ENCODE measurements around the gene ABCB1. TPM values are rescaled to one million over a fixed set of nuclear protein-coding genes. Genes with fewer than 3 reads are reported as not detected.

The ABCB1 gene
- total RNA-seq, 2 experiments from 2014 or later: 10.6 to 12.2 TPM

DNA sequence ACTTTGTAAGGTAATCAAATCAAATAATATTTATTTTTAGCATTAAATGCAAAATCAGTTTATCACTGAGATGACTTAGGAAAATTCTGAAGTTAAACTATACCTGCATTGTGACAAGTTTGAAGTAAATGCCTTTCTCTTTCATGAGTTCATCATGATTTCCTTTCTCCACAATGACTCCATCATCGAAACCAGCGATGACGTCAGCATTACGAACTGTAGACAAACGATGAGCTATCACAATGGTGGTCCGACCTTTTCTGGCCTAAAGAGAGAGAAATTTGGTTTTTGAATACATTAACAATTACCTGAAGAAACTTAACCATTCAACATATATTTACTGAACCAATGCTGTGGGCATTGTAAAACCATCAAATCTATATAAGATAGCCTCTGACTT is 54.9 kb downstream of the ABCB1 start:
- H3K27ac ChIP-seq (ENCODE audit: low read depth in 1 of 2, low read length in 2 of 2): no peak overlapping the region
- intact Hi-C loops (cut with DNase I, micrococcal nuclease): no loop called here
- no peaks in the 10 kb centered on the region for H3K9me3 ChIP-seq (ENCODE audit: control insufficient read depth in 1 of 2, insufficient read depth in 1 of 2, low read length in 2 of 2)
- H3K4me3 Mint-ChIP-seq: no peak overlapping the region
- H3K36me3 ChIP-seq (ENCODE audit: insufficient read depth, low read length): peaks cover 4% of the 10 kb centered on the region
- TF ChIP-seq, protein P1, sequence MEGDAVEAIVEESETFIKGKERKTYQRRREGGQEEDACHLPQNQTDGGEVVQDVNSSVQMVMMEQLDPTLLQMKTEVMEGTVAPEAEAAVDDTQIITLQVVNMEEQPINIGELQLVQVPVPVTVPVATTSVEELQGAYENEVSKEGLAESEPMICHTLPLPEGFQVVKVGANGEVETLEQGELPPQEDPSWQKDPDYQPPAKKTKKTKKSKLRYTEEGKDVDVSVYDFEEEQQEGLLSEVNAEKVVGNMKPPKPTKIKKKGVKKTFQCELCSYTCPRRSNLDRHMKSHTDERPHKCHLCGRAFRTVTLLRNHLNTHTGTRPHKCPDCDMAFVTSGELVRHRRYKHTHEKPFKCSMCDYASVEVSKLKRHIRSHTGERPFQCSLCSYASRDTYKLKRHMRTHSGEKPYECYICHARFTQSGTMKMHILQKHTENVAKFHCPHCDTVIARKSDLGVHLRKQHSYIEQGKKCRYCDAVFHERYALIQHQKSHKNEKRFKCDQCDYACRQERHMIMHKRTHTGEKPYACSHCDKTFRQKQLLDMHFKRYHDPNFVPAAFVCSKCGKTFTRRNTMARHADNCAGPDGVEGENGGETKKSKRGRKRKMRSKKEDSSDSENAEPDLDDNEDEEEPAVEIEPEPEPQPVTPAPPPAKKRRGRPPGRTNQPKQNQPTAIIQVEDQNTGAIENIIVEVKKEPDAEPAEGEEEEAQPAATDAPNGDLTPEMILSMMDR (IDR thresholded peaks at IDR 0.05): no peak
- no peak for DNase-seq
- no peak overlapping the region for H3K27ac Mint-ChIP-seq
- H3K4me1 ChIP-seq (ENCODE audit: insufficient read depth, low read length): no peaks in the 10 kb centered on the region
- no peak for ATAC-seq (ENCODE audit: poor library complexity)
- POLR2A ChIA-PET: no interaction called here
- CTCF ChIA-PET: no interaction called here
- no peaks in the 10 kb centered on the region for H3K4me1 Mint-ChIP-seq (ENCODE audit: low read depth)
- H3K36me3 Mint-ChIP-seq (ENCODE audit: low read depth): peaks cover 51% of the 10 kb centered on the region
- no peaks in the 10 kb centered on the region for H3K9me3 Mint-ChIP-seq
- no peaks in the 10 kb centered on the region for H3K27me3 ChIP-seq (ENCODE audit: control insufficient read depth in 1 of 2, insufficient read depth in 2 of 2, low read length in 2 of 2)
- no peak overlapping the region for H3K4me3 ChIP-seq (ENCODE audit: low read length)
- H3K27me3 Mint-ChIP-seq: no peaks in the 10 kb centered on the region

DNA sequence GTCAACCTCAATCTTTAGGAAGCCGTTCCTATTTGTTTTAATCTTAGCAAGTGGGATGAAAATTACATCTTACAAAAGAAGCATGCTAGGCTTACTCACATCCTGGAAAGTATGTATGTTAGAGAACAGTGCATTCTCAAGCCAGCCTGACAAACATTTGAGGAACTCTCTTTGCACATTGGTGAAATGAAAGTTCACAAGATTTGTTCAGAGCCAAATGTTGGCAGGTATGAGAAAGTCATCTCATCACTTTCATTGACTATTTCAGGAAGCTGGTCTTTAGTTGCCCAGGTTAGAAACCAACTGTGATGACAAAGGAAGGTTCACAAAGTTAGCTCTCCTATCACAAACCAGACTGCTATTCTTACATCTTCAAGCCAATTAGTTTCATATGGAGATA is 57.1 kb downstream of the ABCB1 start:
- Histone ChIP-seq H3K36me3 (ENCODE audit: insufficient read depth, low read length) (peaks cover 4% of the 10 kb centered on the region), H3K4me3 (ENCODE audit: low read length) (no peak overlapping the region), H3K4me1 (ENCODE audit: insufficient read depth, low read length) (no peaks in the 10 kb centered on the region), H3K27me3 (ENCODE audit: control insufficient read depth in 1 of 2, insufficient read depth in 2 of 2, low read length in 2 of 2) (no peaks in the 10 kb centered on the region), H3K27ac (ENCODE audit: low read depth in 1 of 2, low read length in 2 of 2) (no peak overlapping the region), H3K9me3 (ENCODE audit: control insufficient read depth in 1 of 2, insufficient read depth in 1 of 2, low read length in 2 of 2) (no peaks in the 10 kb centered on the region)
- POLR2A ChIA-PET: no interaction called here
- CTCF ChIA-PET: interaction anchor here (0.6 kb wide), 2 partner anchors 13 to 95 kb away, joined by 3 read pairs; no protein-coding TSS in a partner anchor
- intact Hi-C loops (cut with DNase I, micrococcal nuclease): no loop called here
- no peak for ATAC-seq (ENCODE audit: poor library complexity)
- Mint-ChIP-seq H3K4me1 (ENCODE audit: low read depth) (no peaks in the 10 kb centered on the region), H3K36me3 (ENCODE audit: low read depth) (peaks cover 35% of the 10 kb centered on the region), H3K27me3 (no peaks in the 10 kb centered on the region), H3K4me3 (no peak overlapping the region), H3K9me3 (no peaks in the 10 kb centered on the region), H3K27ac (no peak overlapping the region)
- TF ChIP-seq, protein P1 (IDR thresholded peaks at IDR 0.05): no peak
- DNase-seq: no peak

DNA sequence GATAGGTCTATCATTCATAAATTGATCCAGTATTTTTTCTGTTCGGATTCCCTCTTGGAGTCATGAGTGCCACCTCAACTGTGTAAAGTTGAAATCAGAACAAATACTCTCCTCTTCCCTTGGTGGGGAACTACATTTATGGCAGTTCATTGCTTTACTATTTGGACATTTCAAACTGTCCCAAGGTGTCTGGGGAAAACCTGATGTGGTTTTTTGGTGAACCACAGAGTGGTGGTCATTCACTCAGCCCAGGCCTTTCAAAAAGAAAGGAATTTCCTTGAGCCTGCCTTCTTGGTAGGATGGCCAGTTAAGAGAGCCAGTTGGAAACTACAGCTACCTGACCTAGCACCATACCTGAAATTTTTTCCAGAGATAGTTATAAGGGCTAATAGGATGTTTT is 59.0 kb downstream of the ABCB1 start:
- ChIA-PET POLR2A (no interaction called here), CTCF (no interaction called here)
- Histone ChIP-seq H3K4me3 (ENCODE audit: low read length) (no peak overlapping the region), H3K4me1 (ENCODE audit: insufficient read depth, low read length) (no peaks in the 10 kb centered on the region), H3K27me3 (ENCODE audit: control insufficient read depth in 1 of 2, insufficient read depth in 2 of 2, low read length in 2 of 2) (no peaks in the 10 kb centered on the region), H3K36me3 (ENCODE audit: insufficient read depth, low read length) (peaks cover 4% of the 10 kb centered on the region), H3K27ac (ENCODE audit: low read depth in 1 of 2, low read length in 2 of 2) (no peak overlapping the region), H3K9me3 (ENCODE audit: control insufficient read depth in 1 of 2, insufficient read depth in 1 of 2, low read length in 2 of 2) (no peaks in the 10 kb centered on the region)
- H3K4me3 Mint-ChIP-seq: no peak overlapping the region
- H3K4me1 Mint-ChIP-seq (ENCODE audit: low read depth): no peaks in the 10 kb centered on the region
- DNase-seq: no peak
- H3K9me3 Mint-ChIP-seq: no peaks in the 10 kb centered on the region
- intact Hi-C loops (cut with DNase I, micrococcal nuclease): no loop called here
- H3K36me3 Mint-ChIP-seq (ENCODE audit: low read depth): peaks cover 31% of the 10 kb centered on the region
- ATAC-seq (ENCODE audit: poor library complexity): no peak
- no peak overlapping the region for H3K27ac Mint-ChIP-seq
- H3K27me3 Mint-ChIP-seq: no peaks in the 10 kb centered on the region
- TF ChIP-seq, protein P1 (IDR thresholded peaks at IDR 0.05): no peak
